ENCODE data around the gene GCN1. TPM values are rescaled to one million over a fixed set of nuclear protein-coding genes. Genes with fewer than 3 reads are reported as not detected.

GCN1 gene
- total and polyA plus RNA-seq, 7 experiments from 2014 or later: 20.3 to 142 (median 122) TPM

GRCh38 chr12:120125029-120125428 is 69.5 kb downstream of the GCN1 start:
- Mint-ChIP-seq H3K4me3 (no peak overlapping the region), H3K4me1 (peaks cover 23 to 41% (median 32%) of the 10 kb centered on the region in 7 donors), H3K9me3 (no peaks in the 10 kb centered on the region), H3K27ac (peak overlapping the region in 2 of 9 donors; percentile 25 to 75), H3K27me3 (no peaks in the 10 kb centered on the region), H3K36me3 (peaks cover 0 to 23% (median 6%) of the 10 kb centered on the region in 5 donors)
- Histone ChIP-seq H3K4me1 (ENCODE audit: control insufficient read depth in 2 of 2, insufficient read depth in 2 of 2, low read length in 2 of 2) (peaks cover 11 to 15% of the 10 kb centered on the region in 2 donors), H3K9me3 (ENCODE audit: control insufficient read depth in 2 of 3, low read length in 3 of 3) (no peaks in the 10 kb centered on the region), H3K27ac (ENCODE audit: low read depth, low read length) (no peak overlapping the region), H3K36me3 (ENCODE audit: control insufficient read depth in 2 of 3, insufficient read depth in 3 of 3, low read length in 3 of 3) (peaks cover 0 to 33% (median 5%) of the 10 kb centered on the region in 3 experiments), H3K4me3 (ENCODE audit: low read length) (no peak overlapping the region), H3K27me3 (ENCODE audit: control insufficient read depth in 2 of 2, insufficient read depth in 2 of 2, low read length in 2 of 2) (no peaks in the 10 kb centered on the region)
- ChIA-PET POLR2A (interaction anchor here (0.8 kb wide), 1 partner anchor 166 kb away, joined by 3 read pairs; the partner anchor contains the start of gene RNU4-2), CTCF (no interaction called here)
- intact Hi-C loops (cut with micrococcal nuclease): no loop called here
- DNase-seq: no peak
- ATAC-seq: no peak

- peaks cover 0 to 1% (median 0%) of the 10 kb centered on the region in 3 experiments for H3K36me3 ChIP-seq (ENCODE audit: control insufficient read depth in 2 of 3, insufficient read depth in 3 of 3, low read length in 3 of 3)
- no peak overlapping the region for H3K4me3 ChIP-seq (ENCODE audit: low read length)
- intact Hi-C loops (cut with micrococcal nuclease): no loop called here
- POLR2A ChIA-PET: interaction anchor here (0.7 to 7.1 kb wide), 4 partner anchors 9 to 200 kb away, joined by 3 to 47 read pairs (median 6); partner anchors contain the start of gene RPLP0
- H3K4me1 Mint-ChIP-seq: peaks cover 43 to 62% (median 57%) of the 10 kb centered on the region in 7 donors
- CTCF ChIA-PET: interaction anchor here (1.6 kb wide), 1 partner anchor 11 kb away, joined by 3 read pairs; no protein-coding TSS in a partner anchor
- peak overlapping the region in 8 of 10 donors; percentile 3 to 56 (median 30) for H3K4me3 Mint-ChIP-seq
- H3K27me3 Mint-ChIP-seq: no peaks in the 10 kb centered on the region
- no peaks in the 10 kb centered on the region for H3K9me3 Mint-ChIP-seq
- ATAC-seq: peak; percentile 17
- DNase-seq: peak in 3 of 9 donors; percentile 5 to 19 (median 18)
- H3K36me3 Mint-ChIP-seq: peaks cover 0 to 17% (median 0%) of the 10 kb centered on the region in 5 donors
- peaks cover 27 to 31% of the 10 kb centered on the region in 2 donors for H3K4me1 ChIP-seq (ENCODE audit: control insufficient read depth in 2 of 2, insufficient read depth in 2 of 2, low read length in 2 of 2)
- H3K27ac ChIP-seq (ENCODE audit: low read depth, low read length): peak overlapping the region; percentile 39
- H3K27ac Mint-ChIP-seq: peak overlapping the region; percentile 39 to 82 (median 69)
- H3K27me3 ChIP-seq (ENCODE audit: control insufficient read depth in 2 of 2, insufficient read depth in 2 of 2, low read length in 2 of 2): no peaks in the 10 kb centered on the region
- H3K9me3 ChIP-seq (ENCODE audit: control insufficient read depth in 2 of 3, low read length in 3 of 3): no peaks in the 10 kb centered on the region
Observed at GRCh38 chr12:120121766-120122293, 72.7 kb downstream of the GCN1 start.

- Mint-ChIP-seq H3K9me3 (no peaks in the 10 kb centered on the region), H3K4me1 (peaks cover 43 to 59% (median 55%) of the 10 kb centered on the region in 7 donors), H3K36me3 (peaks cover 0 to 14% (median 0%) of the 10 kb centered on the region in 5 donors), H3K4me3 (peak overlapping the region in 9 of 10 donors; percentile 7 to 67 (median 48)), H3K27me3 (no peaks in the 10 kb centered on the region), H3K27ac (peak overlapping the region; percentile 63 to 82 (median 69))
- POLR2A ChIA-PET: interaction anchor here (1.7 to 7.1 kb wide), 2 partner anchors 9 to 79 kb away, joined by 6 to 47 read pairs; partner anchors contain the start of gene RPLP0
- H3K27me3 ChIP-seq (ENCODE audit: control insufficient read depth in 2 of 2, insufficient read depth in 2 of 2, low read length in 2 of 2): no peaks in the 10 kb centered on the region
- ATAC-seq (no peak), DNase-seq (no peak)
- CTCF ChIA-PET: interaction anchor here (1.6 kb wide), 1 partner anchor 11 kb away, joined by 3 read pairs; no protein-coding TSS in a partner anchor
- intact Hi-C loops (cut with micrococcal nuclease): no loop called here
- H3K9me3 ChIP-seq (ENCODE audit: control insufficient read depth in 2 of 3, low read length in 3 of 3): no peaks in the 10 kb centered on the region
- no peak overlapping the region for H3K4me3 ChIP-seq (ENCODE audit: low read length)
- H3K27ac ChIP-seq (ENCODE audit: low read depth, low read length): peak overlapping the region; percentile 39
- H3K4me1 ChIP-seq (ENCODE audit: control insufficient read depth in 2 of 2, insufficient read depth in 2 of 2, low read length in 2 of 2): peaks cover 27 to 31% of the 10 kb centered on the region in 2 donors
- no peaks in the 10 kb centered on the region for H3K36me3 ChIP-seq (ENCODE audit: control insufficient read depth in 2 of 3, insufficient read depth in 3 of 3, low read length in 3 of 3)
Observed at GRCh38 chr12:120121343-120121742, 73.2 kb downstream of the GCN1 start.

GRCh38 chr12:120119271-120119973 is 75.1 kb downstream of the GCN1 start:
- ChIA-PET POLR2A (interaction anchor here (0.9 to 7.1 kb wide), 3 partner anchors 9 to 109 kb away, joined by 4 to 47 read pairs (median 4); partner anchors contain the start of gene RPLP0), CTCF (interaction anchor here (0.6 kb wide), 1 partner anchor 69 kb away, joined by 6 read pairs; no protein-coding TSS in a partner anchor)
- Mint-ChIP-seq H3K27me3 (no peaks in the 10 kb centered on the region), H3K4me1 (peaks cover 60 to 76% (median 70%) of the 10 kb centered on the region in 7 donors), H3K27ac (peak overlapping the region in 7 of 9 donors; percentile 8 to 80 (median 51)), H3K36me3 (peaks cover 0 to 27% (median 5%) of the 10 kb centered on the region in 5 donors), H3K9me3 (peaks cover 0 to 1% (median 0%) of the 10 kb centered on the region in 11 donors), H3K4me3 (peak overlapping the region in 6 of 10 donors; percentile 0 to 77 (median 20))
- ATAC-seq: no peak
- Histone ChIP-seq H3K27ac (ENCODE audit: low read depth, low read length) (no peak overlapping the region), H3K27me3 (ENCODE audit: control insufficient read depth in 2 of 2, insufficient read depth in 2 of 2, low read length in 2 of 2) (no peaks in the 10 kb centered on the region), H3K4me1 (ENCODE audit: control insufficient read depth in 2 of 2, insufficient read depth in 2 of 2, low read length in 2 of 2) (peaks cover 42 to 48% of the 10 kb centered on the region in 2 donors), H3K36me3 (ENCODE audit: control insufficient read depth in 2 of 3, insufficient read depth in 3 of 3, low read length in 3 of 3) (peaks cover 0 to 2% (median 0%) of the 10 kb centered on the region in 3 experiments), H3K4me3 (ENCODE audit: low read length) (no peak overlapping the region), H3K9me3 (ENCODE audit: control insufficient read depth in 2 of 3, low read length in 3 of 3) (no peaks in the 10 kb centered on the region)
- DNase-seq: no peak
- intact Hi-C loops (cut with micrococcal nuclease): loop anchor here in 1 of 2 donors (5.0 kb wide), 2 partner anchors 452 to 568 kb away; partner anchors contain the start of genes MLEC and PRKAB1

- Mint-ChIP-seq H3K27me3 (no peaks in the 10 kb centered on the region), H3K27ac (peak overlapping the region in 8 of 9 donors; percentile 76 to 97 (median 89)), H3K36me3 (peaks cover 0 to 29% (median 8%) of the 10 kb centered on the region in 5 donors), H3K4me1 (peaks cover 59 to 76% (median 68%) of the 10 kb centered on the region in 7 donors), H3K9me3 (peaks cover 0 to 2% (median 0%) of the 10 kb centered on the region in 11 donors), H3K4me3 (peak overlapping the region; percentile 62 to 95 (median 90))
- intact Hi-C loops (cut with micrococcal nuclease): loop anchor here in 1 of 2 donors (5.0 kb wide), 2 partner anchors 451 to 569 kb away; partner anchors contain the start of genes MLEC and PRKAB1
- peak overlapping the region; percentile 84 for H3K27ac ChIP-seq (ENCODE audit: low read depth, low read length)
- H3K36me3 ChIP-seq (ENCODE audit: control insufficient read depth in 2 of 3, insufficient read depth in 3 of 3, low read length in 3 of 3): peaks cover 0 to 3% (median 0%) of the 10 kb centered on the region in 3 experiments
- CTCF ChIA-PET: interaction anchor here (1.6 kb wide), 1 partner anchor 31 kb away, joined by 4 read pairs; no protein-coding TSS in a partner anchor
- POLR2A ChIA-PET: interaction anchor here (0.8 to 7.1 kb wide), 5 partner anchors 8 to 173 kb away, joined by 4 to 47 read pairs (median 8); partner anchors contain the start of genes RNU4-2 and RPLP0
- no peaks in the 10 kb centered on the region for H3K27me3 ChIP-seq (ENCODE audit: control insufficient read depth in 2 of 2, insufficient read depth in 2 of 2, low read length in 2 of 2)
- H3K4me1 ChIP-seq (ENCODE audit: control insufficient read depth in 2 of 2, insufficient read depth in 2 of 2, low read length in 2 of 2): peaks cover 47 to 48% of the 10 kb centered on the region in 2 donors
- H3K9me3 ChIP-seq (ENCODE audit: control insufficient read depth in 2 of 3, low read length in 3 of 3): no peaks in the 10 kb centered on the region
- ATAC-seq (no peak), DNase-seq (no peak)
- H3K4me3 ChIP-seq (ENCODE audit: low read length): peak overlapping the region; percentile 82
Observed at GRCh38 chr12:120118321-120119061, 76.0 kb downstream of the GCN1 start.
